Upper lobe of left lung (tissue), 4 donors: ENCODE measurements around the gene VANGL1.

Source experiments
- CTCF ChIP-seq, 6 experiments: fragments of 450-650 bp in 4 of 6; fragments of 200-600 bp in 2 of 6; sonication (generic) in 2 of 6; IDR thresholded peaks; one replicate each; pipeline ENCODE4 v1.5.1; 2016 to 2019; ENCODE audit warnings: antibody characterized with exemption in 6 of 6
- EP300 ChIP-seq, 4 donors: sonication (generic); formaldehyde crosslinking; IDR thresholded peaks; one replicate each; pipeline ENCODE4 v1.5.1; 2017; ENCODE audit warnings: antibody characterized with exemption in 4 of 4, control low read depth in 2 of 4
- POLR2A ChIP-seq, 4 donors: fragments of 450-650 bp; IDR thresholded peaks; one replicate each; pipeline ENCODE4 v1.5.1; 2016 to 2017; ENCODE audit warnings: antibody characterized with exemption in 4 of 4, mild to moderate bottlenecking in 2 of 4
- POLR2AphosphoS5 ChIP-seq, 2 donors: sonication (generic); formaldehyde crosslinking; IDR thresholded peaks; one replicate each; pipeline ENCODE4 v1.5.1; 2017; ENCODE audit warnings: antibody characterized with exemption in 2 of 2

- TF ChIP-seq CTCF (IDR thresholded peaks at IDR 0.05) (no peak), POLR2A (IDR thresholded peaks at IDR 0.05) (no peak), POLR2AphosphoS5 (IDR thresholded peaks at IDR 0.05) (no peak), EP300 (IDR thresholded peaks at IDR 0.05) (no peak)
Measured at GRCh38 chr1:115677565-115677964, 35.8 kb downstream of the VANGL1 start.
